Activated B cell treated with CpG ODN at 0.5 μM for 24 hours (primary cell): Measurements from ENCODE around the gene TCF7. TPM values are rescaled to one million over a fixed set of nuclear protein-coding genes. Genes with fewer than 3 reads are reported as not detected.

Experiments
- ATAC-seq: fragments of 200-7000 bp; cut with Tn5 transposase; one replicate; pipeline ENCODE4 v1.10.0; 2021; ENCODE audit warnings: low read depth, mild to moderate bottlenecking, moderate library complexity
- CTCF ChIA-PET: fragments of 350-600 bp; sonication (Branson Sonifier 250); formaldehyde crosslinking; loops from one replicate; lab custom pipeline; 2021; ENCODE audit warnings: antibody characterized with exemption; lab: Charles Lee
- POLR2A ChIA-PET: fragments of 350-600 bp; sonication (Branson Sonifier 250); formaldehyde crosslinking; loops from one replicate; lab custom pipeline; 2021; ENCODE audit warnings: antibody characterized with exemption; lab: Charles Lee
- DNase-seq: peaks from one replicate; pipeline ENCODE4 v3.0.0; 2022
- H3K27ac Mint-ChIP-seq: one replicate; pipeline ENCODE4 v1.8.0; 2020; ENCODE audit warnings: mixed read lengths
- H3K27me3 Mint-ChIP-seq: one replicate; pipeline ENCODE4 v1.8.0; 2021; ENCODE audit warnings: mixed read lengths
- H3K36me3 Mint-ChIP-seq: one replicate; pipeline ENCODE4 v1.8.0; 2021; ENCODE audit warnings: low read depth, mixed read lengths
- H3K4me1 Mint-ChIP-seq: one replicate; pipeline ENCODE4 v1.8.0; 2021; ENCODE audit warnings: mixed read lengths
- H3K4me3 Mint-ChIP-seq: one replicate; pipeline ENCODE4 v1.8.0; 2020; ENCODE audit warnings: mild to moderate bottlenecking, mixed read lengths
- H3K9me3 Mint-ChIP-seq: one replicate; pipeline ENCODE4 v1.8.0; 2020; ENCODE audit warnings: mixed read lengths
- intact Hi-C: fragments of 100-400 bp; cut with micrococcal nuclease; formaldehyde crosslinking; loops from one replicate; pipeline ENCODE4 v1.15.1; 2024
- total RNA-seq: library from RNA; stranded (reverse); gene quantifications from 2 replicates; pipeline ENCODE4 v1.2.3, GENCODE V29; 2022
- TF ChIP-seq, protein P1 (sequence below): fragments of 200-600 bp; IDR thresholded peaks from one replicate; pipeline ENCODE4 v1.8.0; 2022; ENCODE audit warnings: antibody characterized with exemption, mild to moderate bottlenecking

TCF7 gene
- total RNA-seq, 1 donor from 2014 or later: 15.8 TPM

GRCh38 chr5:134174841-134175839 lies 60.7 kb downstream of the TCF7 start:
- no peaks in the 10 kb centered on the region for H3K9me3 Mint-ChIP-seq
- ATAC-seq (no peak), DNase-seq (no peak)
- intact Hi-C loops: no loop called here
- H3K36me3 Mint-ChIP-seq: peaks cover 44% of the 10 kb centered on the region
- peaks cover 31% of the 10 kb centered on the region for H3K4me1 Mint-ChIP-seq
- H3K27ac Mint-ChIP-seq: no peak overlapping the region
- no peaks in the 10 kb centered on the region for H3K27me3 Mint-ChIP-seq
- ChIA-PET CTCF (interaction anchor here (1.4 kb wide), 2 partner anchors 9 to 136 kb away, joined by 4 to 6 read pairs; no protein-coding TSS in a partner anchor), POLR2A (interaction anchor here (0.9 to 3.4 kb wide), 8 partner anchors 14 to 473 kb away, joined by 3 to 53 read pairs (median 4); partner anchors contain the start of genes PPP2CA, SEC24A and VDAC1)
- TF ChIP-seq, protein P1, sequence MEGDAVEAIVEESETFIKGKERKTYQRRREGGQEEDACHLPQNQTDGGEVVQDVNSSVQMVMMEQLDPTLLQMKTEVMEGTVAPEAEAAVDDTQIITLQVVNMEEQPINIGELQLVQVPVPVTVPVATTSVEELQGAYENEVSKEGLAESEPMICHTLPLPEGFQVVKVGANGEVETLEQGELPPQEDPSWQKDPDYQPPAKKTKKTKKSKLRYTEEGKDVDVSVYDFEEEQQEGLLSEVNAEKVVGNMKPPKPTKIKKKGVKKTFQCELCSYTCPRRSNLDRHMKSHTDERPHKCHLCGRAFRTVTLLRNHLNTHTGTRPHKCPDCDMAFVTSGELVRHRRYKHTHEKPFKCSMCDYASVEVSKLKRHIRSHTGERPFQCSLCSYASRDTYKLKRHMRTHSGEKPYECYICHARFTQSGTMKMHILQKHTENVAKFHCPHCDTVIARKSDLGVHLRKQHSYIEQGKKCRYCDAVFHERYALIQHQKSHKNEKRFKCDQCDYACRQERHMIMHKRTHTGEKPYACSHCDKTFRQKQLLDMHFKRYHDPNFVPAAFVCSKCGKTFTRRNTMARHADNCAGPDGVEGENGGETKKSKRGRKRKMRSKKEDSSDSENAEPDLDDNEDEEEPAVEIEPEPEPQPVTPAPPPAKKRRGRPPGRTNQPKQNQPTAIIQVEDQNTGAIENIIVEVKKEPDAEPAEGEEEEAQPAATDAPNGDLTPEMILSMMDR: no peak
- peak overlapping the region; percentile 93 for H3K4me3 Mint-ChIP-seq

DNA sequence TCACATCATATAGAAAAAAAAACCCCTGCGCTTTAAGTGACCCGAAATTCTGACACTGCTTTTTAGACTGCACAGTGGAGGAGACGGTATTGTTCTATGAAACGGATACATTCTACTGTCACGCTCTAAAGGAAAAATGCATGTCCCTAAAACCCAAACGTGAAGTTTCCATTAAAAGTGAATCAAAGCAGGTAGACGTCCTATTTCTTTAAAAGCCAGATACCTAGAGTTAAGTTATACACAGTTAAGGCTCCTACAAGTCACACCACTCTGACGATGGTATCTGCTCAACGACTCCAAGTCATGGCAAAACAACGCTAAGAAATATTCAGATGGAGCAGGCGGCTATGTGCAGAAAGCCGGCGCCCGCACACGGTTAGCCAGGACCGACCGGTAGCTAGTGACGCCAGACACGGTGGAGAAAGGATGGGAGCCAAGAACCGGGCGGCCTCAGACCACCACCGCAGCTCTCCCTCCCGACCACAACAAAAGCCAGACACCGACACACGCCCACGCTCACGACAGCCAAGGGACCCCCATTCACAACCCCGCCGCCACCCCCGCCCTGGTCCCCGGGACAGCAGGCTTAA lies 61.5 kb downstream of the TCF7 start:
- Mint-ChIP-seq H3K27me3 (no peaks in the 10 kb centered on the region), H3K4me3 (peak overlapping the region; percentile 93), H3K9me3 (no peaks in the 10 kb centered on the region), H3K4me1 (peaks cover 31% of the 10 kb centered on the region), H3K36me3 (peaks cover 35% of the 10 kb centered on the region), H3K27ac (peak overlapping the region; percentile 96)
- ChIA-PET POLR2A (interaction anchor here (0.6 to 3.4 kb wide), 24 partner anchors 9 to 1036 kb away, joined by 3 to 53 read pairs (median 4); partner anchors contain the start of genes C5orf15, C5orf24, CAMLG and PCBD2), CTCF (interaction anchor here (1.4 kb wide), 1 partner anchor 8 kb away, joined by 6 read pairs; no protein-coding TSS in a partner anchor)
- DNase-seq (no peak), ATAC-seq (peak; percentile 12)
- intact Hi-C loops: loop anchor here (1.0 kb wide), 6 partner anchors 76 to 562 kb away; partner anchors contain the start of genes CAMLG, SAR1B, SEC24A and UBE2B
- TF ChIP-seq, protein P1: no peak

DNA sequence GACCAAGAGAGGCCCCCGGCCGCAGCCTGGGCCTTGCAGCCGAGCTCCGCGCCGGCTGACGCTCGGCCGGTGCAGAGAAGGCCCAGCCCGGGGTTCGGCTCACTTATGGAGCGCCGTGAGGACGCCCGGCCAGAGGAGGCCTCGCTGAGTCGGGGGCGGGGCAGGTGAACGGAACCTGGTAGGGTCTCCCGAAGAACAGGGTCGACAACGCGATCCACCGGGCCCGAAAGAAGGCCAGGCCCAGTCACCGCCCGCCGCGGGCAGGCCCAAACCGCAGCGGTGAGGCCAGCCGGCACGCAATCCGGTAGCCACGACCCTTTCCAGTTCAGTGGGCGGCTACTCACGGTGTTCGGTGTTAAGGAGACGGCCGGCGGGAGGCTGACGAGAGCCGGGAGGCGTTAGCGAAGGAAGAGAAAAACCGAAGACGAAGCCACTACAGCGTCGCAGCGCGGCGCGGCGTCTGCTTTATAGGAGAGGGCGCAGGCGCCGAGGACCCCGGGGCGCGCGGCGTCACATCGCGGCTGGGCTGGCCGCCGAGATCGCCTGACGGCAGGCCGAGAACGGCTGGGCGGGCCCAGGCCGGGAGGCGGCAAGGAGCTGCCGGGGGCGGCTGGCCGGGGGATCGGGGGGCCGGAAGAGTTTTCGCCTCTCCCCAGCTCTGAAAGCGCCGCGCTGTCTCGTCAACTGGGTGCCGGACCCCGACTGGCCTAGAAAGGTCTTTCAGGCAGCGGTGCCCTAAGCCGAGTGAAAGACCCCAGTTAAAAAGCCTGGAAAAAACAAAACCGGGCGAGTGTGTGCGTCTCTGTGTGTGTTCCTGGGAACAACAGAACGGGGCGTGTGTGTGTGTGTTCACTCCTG lies 62.3 kb downstream of the TCF7 start, which contains the start of gene SKP1:
TSS of gene SKP1 (minus strand) at position 440 of the 858 bp plus-strand sequence. CDS start 2,928 bp downstream, outside the sequence.
- POLR2A ChIA-PET: interaction anchor here (0.5 to 3.4 kb wide), 36 partner anchors 8 to 1213 kb away, joined by 3 to 53 read pairs (median 4); partner anchors contain the start of genes C5orf15, C5orf24, CAMLG and CDKL3
- peak; percentile 91 for DNase-seq
- TF ChIP-seq, protein P1: no peak
- Mint-ChIP-seq H3K27me3 (no peaks in the 10 kb centered on the region), H3K4me1 (peaks cover 26% of the 10 kb centered on the region), H3K9me3 (no peaks in the 10 kb centered on the region), H3K27ac (peak within 1 kb of the TSS; percentile 96), H3K36me3 (peaks cover 28% of the 10 kb centered on the region), H3K4me3 (peak within 1 kb of the TSS; percentile 93)
- intact Hi-C loops: loop anchor here (1.0 kb wide), 8 partner anchors 50 to 729 kb away; partner anchors contain the start of genes CAMLG, PCBD2, PPP2CA and SAR1B
- ATAC-seq: peak; percentile 86
- CTCF ChIA-PET: interaction anchor here (1.4 to 1.6 kb wide), 2 partner anchors 8 to 113 kb away, joined by 6 read pairs; no protein-coding TSS in a partner anchor

DNA sequence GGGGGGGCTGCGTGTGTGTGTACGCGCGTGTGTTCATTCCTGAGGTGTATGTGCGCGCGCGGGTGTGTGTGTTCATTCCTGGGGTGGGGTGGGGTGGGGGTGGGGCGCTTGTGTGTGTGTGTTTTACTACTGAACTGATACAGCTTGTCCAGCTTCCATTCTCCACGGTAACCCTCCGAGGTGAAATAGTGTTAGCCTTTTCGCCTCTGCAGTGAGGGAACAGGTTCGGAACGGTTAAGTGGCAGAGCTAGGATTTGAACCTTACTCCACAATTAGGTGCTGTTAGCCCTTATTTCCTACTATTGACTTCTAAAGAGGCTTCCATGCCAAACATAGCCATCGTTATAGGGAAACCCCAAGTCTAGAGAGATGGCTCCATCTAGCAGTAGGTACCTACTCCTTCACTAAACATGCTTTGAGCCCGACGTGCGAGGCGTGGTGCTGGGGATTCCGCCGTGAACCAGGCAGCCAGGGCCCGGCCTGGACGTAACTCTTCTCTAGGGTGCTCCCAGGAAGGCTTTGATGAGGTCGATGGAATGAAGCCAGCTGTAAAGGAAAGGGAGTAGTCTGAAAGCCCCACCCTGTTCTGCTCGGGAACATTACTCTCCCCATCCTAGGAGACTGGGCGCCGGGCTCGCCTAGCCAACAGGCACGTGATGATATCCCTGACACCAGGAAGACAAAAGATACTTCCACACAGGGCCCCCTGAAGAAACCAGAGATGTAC lies 63.1 kb downstream of the TCF7 start:
- intact Hi-C loops: loop anchor here (1.0 kb wide), 2 partner anchors 49 to 728 kb away; partner anchors contain the start of genes PCBD2 and PPP2CA
- Mint-ChIP-seq H3K27ac (peak overlapping the region; percentile 96), H3K4me3 (peak overlapping the region; percentile 93), H3K27me3 (no peaks in the 10 kb centered on the region), H3K36me3 (peaks cover 20% of the 10 kb centered on the region), H3K4me1 (peaks cover 26% of the 10 kb centered on the region), H3K9me3 (no peaks in the 10 kb centered on the region)
- CTCF ChIA-PET: interaction anchor here (1.6 kb wide), 1 partner anchor 112 kb away, joined by 6 read pairs; no protein-coding TSS in a partner anchor
- TF ChIP-seq, protein P1: no peak
- ATAC-seq (peak; percentile 19), DNase-seq (no peak)
- POLR2A ChIA-PET: interaction anchor here (0.5 to 3.4 kb wide), 25 partner anchors 8 to 1695 kb away, joined by 3 to 53 read pairs (median 5); partner anchors contain the start of genes C5orf24, CAMLG, CDKL3 and HSPA4
